OCI-LY7 (cell line): Measurements from ENCODE around the gene CCDC3. TPM values are rescaled to one million over a fixed set of nuclear protein-coding genes. Genes with fewer than 3 reads are reported as not detected.

Experiments used
- BruUV-seq: library from RNA; stranded (reverse); fragments of 400-500 nt; replicated peaks from 2 replicates; lab custom pipeline; 2021; lab: Mats Ljungman, UMichigan
- CTCF ChIA-PET: fragments of 300-600 bp; sonication (Branson Sonifier 250); formaldehyde crosslinking; loops from one replicate; lab custom pipeline; 2022; ENCODE audit warnings: antibody characterized with exemption; ENCODE audit not compliant: unreplicated experiment; lab: Charles Lee
- POLR2A ChIA-PET: fragments of 300-600 bp; sonication (Branson Sonifier 250); formaldehyde crosslinking; loops from one replicate; lab custom pipeline; 2022; ENCODE audit warnings: antibody characterized with exemption; lab: Charles Lee
- DNase-seq: peaks from one replicate; pipeline ENCODE4 v3.0.0-alpha.2; 2015; ENCODE audit warnings: low spot score
- H2AFZ ChIP-seq: fragments of 200-600 bp; sonication (generic), shearing (Covaris generic); 2 replicates; pipeline ENCODE4 v1.6.1; 2014; ENCODE audit warnings: mild to moderate bottlenecking, antibody characterized with exemption, low read length, moderate library complexity
- H3K27ac ChIP-seq: fragments of 200-600 bp; sonication (generic); 2 replicates; pipeline ENCODE4 v1.5.1; 2014; ENCODE audit warnings: mixed run types, low read depth, mild to moderate bottlenecking, moderate library complexity, low read length, inconsistent platforms; ENCODE audit not compliant: poor library complexity, severe bottlenecking
- H3K36me3 ChIP-seq: fragments of 200-600 bp; sonication (generic); 2 replicates; pipeline ENCODE4 v1.6.1; 2014; ENCODE audit warnings: mild to moderate bottlenecking, antibody characterized with exemption, low read length, moderate library complexity, mixed read lengths; ENCODE audit not compliant: insufficient read depth
- H3K4me1 ChIP-seq: fragments of 200-600 bp; sonication (generic); 2 replicates; pipeline ENCODE4 v1.5.1; 2014; ENCODE audit warnings: mild to moderate bottlenecking, low read length; ENCODE audit not compliant: insufficient read depth, poor library complexity, severe bottlenecking
- H3K4me2 ChIP-seq: fragments of 200-600 bp; sonication (generic); 2 replicates; pipeline ENCODE4 v1.6.1; 2014; ENCODE audit warnings: mild to moderate bottlenecking, low read length
- H3K4me3 ChIP-seq: fragments of 200-600 bp; sonication (generic); 2 replicates; pipeline ENCODE4 v1.5.1; 2014; ENCODE audit warnings: mild to moderate bottlenecking, low read depth, low read length; ENCODE audit not compliant: poor library complexity, severe bottlenecking
- H3K79me2 ChIP-seq: fragments of 200-600 bp; sonication (generic); 2 replicates; pipeline ENCODE4 v1.6.1; 2016; ENCODE audit warnings: low read depth, mild to moderate bottlenecking, low read length, moderate library complexity, mixed read lengths; ENCODE audit not compliant: insufficient read depth
- H3K9me2 ChIP-seq: fragments of 200-600 bp; sonication (generic); 2 replicates; pipeline ENCODE4 v1.6.1; 2016; ENCODE audit warnings: mild to moderate bottlenecking, low read length, mixed read lengths; ENCODE audit not compliant: insufficient read depth
- H3K9me3 ChIP-seq: fragments of 200-600 bp; sonication (generic); 2 replicates; pipeline ENCODE4 v1.6.1; 2014; ENCODE audit warnings: mild to moderate bottlenecking, mixed run types, low read length, mixed read lengths
- H4K20me1 ChIP-seq: fragments of 200-600 bp; sonication (generic); 2 replicates; pipeline ENCODE4 v1.6.1; 2014; ENCODE audit warnings: mild to moderate bottlenecking, antibody characterized with exemption, low read length, moderate library complexity, mixed read lengths; ENCODE audit not compliant: insufficient read depth
- EZH2phosphoT487 ChIP-seq: fragments of 200-600 bp; sonication (generic); IDR thresholded peaks from 2 replicates; pipeline ENCODE4 v1.6.1; 2018; ENCODE audit warnings: low read depth, borderline replicate concordance, mild to moderate bottlenecking, mixed run types, antibody characterized with exemption, low read length, moderate library complexity, mixed read lengths
- intact Hi-C: fragments of 100-400 bp; cut with micrococcal nuclease; formaldehyde crosslinking; loops from one replicate; pipeline ENCODE4 v1.10.0; 2022; ENCODE audit not compliant: unreplicated experiment
- total RNA-seq, 2 experiments: library from RNA; depleted of rRNA in 1 of 2; stranded (reverse); fragments of >200 nt in 1 of 2; shearing (Covaris generic) in 1 of 2; gene quantifications; 2 replicates each; pipeline ENCODE4 v1.2.3, GENCODE V29; 2014 to 2022
- TF ChIP-seq, protein P1 (sequence below): fragments of 200-600 bp; sonication (generic); conservative IDR thresholded peaks from 2 replicates; pipeline ENCODE4 v1.5.1; 2014; ENCODE audit warnings: mild to moderate bottlenecking, antibody characterized with exemption, low read length, moderate library complexity, mixed read lengths

CCDC3 gene
- total RNA-seq, 2 experiments from 2014 or later: not detected

- CTCF ChIA-PET: no interaction called here
- no peak overlapping the region for H3K4me3 ChIP-seq
- POLR2A ChIA-PET: no interaction called here
- H3K4me1 ChIP-seq: no peaks in the 10 kb centered on the region
- H4K20me1 ChIP-seq: no peaks in the 10 kb centered on the region
- H3K9me2 ChIP-seq: no peaks in the 10 kb centered on the region
- H3K36me3 ChIP-seq: no peaks in the 10 kb centered on the region
- H2AFZ ChIP-seq: no peak overlapping the region
- H3K79me2 ChIP-seq: no peaks in the 10 kb centered on the region
- DNase-seq: no peak
- no peaks in the 10 kb centered on the region for H3K9me3 ChIP-seq
- no peak overlapping the region for H3K4me2 ChIP-seq
- TF ChIP-seq, protein P1, sequence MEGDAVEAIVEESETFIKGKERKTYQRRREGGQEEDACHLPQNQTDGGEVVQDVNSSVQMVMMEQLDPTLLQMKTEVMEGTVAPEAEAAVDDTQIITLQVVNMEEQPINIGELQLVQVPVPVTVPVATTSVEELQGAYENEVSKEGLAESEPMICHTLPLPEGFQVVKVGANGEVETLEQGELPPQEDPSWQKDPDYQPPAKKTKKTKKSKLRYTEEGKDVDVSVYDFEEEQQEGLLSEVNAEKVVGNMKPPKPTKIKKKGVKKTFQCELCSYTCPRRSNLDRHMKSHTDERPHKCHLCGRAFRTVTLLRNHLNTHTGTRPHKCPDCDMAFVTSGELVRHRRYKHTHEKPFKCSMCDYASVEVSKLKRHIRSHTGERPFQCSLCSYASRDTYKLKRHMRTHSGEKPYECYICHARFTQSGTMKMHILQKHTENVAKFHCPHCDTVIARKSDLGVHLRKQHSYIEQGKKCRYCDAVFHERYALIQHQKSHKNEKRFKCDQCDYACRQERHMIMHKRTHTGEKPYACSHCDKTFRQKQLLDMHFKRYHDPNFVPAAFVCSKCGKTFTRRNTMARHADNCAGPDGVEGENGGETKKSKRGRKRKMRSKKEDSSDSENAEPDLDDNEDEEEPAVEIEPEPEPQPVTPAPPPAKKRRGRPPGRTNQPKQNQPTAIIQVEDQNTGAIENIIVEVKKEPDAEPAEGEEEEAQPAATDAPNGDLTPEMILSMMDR: no peak
- no peak for TF ChIP-seq EZH2phosphoT487
- no TSS peak for BruUV-seq
- intact Hi-C loops: no loop called here
- no peak overlapping the region for H3K27ac ChIP-seq
Measured at GRCh38 chr10:13018171-13018570, 16.7 kb upstream of the CCDC3 start.

DNA sequence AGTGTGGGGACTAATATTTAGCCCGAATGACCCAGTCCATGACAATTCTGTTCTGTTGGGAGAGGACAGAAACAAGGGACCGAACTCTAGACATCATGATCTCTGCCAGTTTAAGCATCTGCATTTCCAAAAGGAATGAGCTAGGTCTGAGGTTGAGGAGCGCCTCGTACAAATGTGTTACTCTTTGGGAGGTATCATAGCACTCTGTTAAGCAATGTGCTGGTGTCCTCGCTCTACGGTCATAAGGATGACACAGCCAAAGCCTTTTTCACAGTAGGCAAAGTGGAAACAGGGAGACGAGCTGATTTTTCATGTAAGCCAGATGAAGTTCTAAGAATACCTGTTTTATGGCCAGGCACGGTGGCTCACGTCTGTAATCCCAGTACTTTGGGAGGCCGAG is 15.4 kb upstream of the CCDC3 start:
- Histone ChIP-seq H3K4me1 (no peaks in the 10 kb centered on the region), H3K4me3 (no peak overlapping the region), H3K4me2 (no peak overlapping the region), H4K20me1 (no peaks in the 10 kb centered on the region), H3K79me2 (no peaks in the 10 kb centered on the region), H3K27ac (no peak overlapping the region), H2AFZ (no peak overlapping the region), H3K9me3 (no peaks in the 10 kb centered on the region), H3K36me3 (no peaks in the 10 kb centered on the region), H3K9me2 (no peaks in the 10 kb centered on the region)
- POLR2A ChIA-PET: no interaction called here
- CTCF ChIA-PET: no interaction called here
- no peak for DNase-seq
- TF ChIP-seq EZH2phosphoT487: no peak
- TF ChIP-seq, protein P1: no peak
- BruUV-seq: no TSS peak
- intact Hi-C loops: no loop called here

- Histone ChIP-seq H3K4me2 (no peak overlapping the region), H3K9me2 (no peaks in the 10 kb centered on the region), H4K20me1 (no peaks in the 10 kb centered on the region), H3K4me3 (no peak overlapping the region), H3K36me3 (no peaks in the 10 kb centered on the region), H2AFZ (no peak overlapping the region), H3K4me1 (no peaks in the 10 kb centered on the region), H3K9me3 (no peaks in the 10 kb centered on the region), H3K79me2 (no peaks in the 10 kb centered on the region), H3K27ac (no peak overlapping the region)
- DNase-seq: no peak
- ChIA-PET POLR2A (interaction anchor here (0.8 to 1.5 kb wide), 2 partner anchors 19 to 37 kb away, joined by 3 to 6 read pairs; no protein-coding TSS in a partner anchor), CTCF (no interaction called here)
- intact Hi-C loops: no loop called here
- TF ChIP-seq, protein P1: no peak
- no peak for TF ChIP-seq EZH2phosphoT487
- no TSS peak for BruUV-seq
Measured at GRCh38 chr10:13016426-13016825, 14.9 kb upstream of the CCDC3 start.
